Endodermal cell (in vitro differentiated cells): ENCODE measurements around the gene FBXL19. TPM values are rescaled to one million over a fixed set of nuclear protein-coding genes. Genes with fewer than 3 reads are reported as not detected.

ENCODE experiments used
- DNase-seq: peaks from one replicate; pipeline ENCODE4 v3.0.0-alpha.2; 2017
- H3K27ac ChIP-seq: 2 replicates; pipeline ENCODE4 v1.5.1; 2013; ENCODE audit warnings: mild to moderate bottlenecking, low read depth, low read length, moderate library complexity
- H3K27me3 ChIP-seq: 2 replicates; pipeline ENCODE4 v1.6.1; 2013; ENCODE audit warnings: mild to moderate bottlenecking, low read length, moderate library complexity; ENCODE audit not compliant: insufficient read depth, control insufficient read depth, poor library complexity, severe bottlenecking
- H3K36me3 ChIP-seq: 2 replicates; pipeline ENCODE4 v1.7.0; 2013; ENCODE audit warnings: mild to moderate bottlenecking, low read length, moderate library complexity; ENCODE audit not compliant: control insufficient read depth, insufficient read depth
- H3K4me1 ChIP-seq: one replicate; pipeline ENCODE4 v1.7.0; 2013; ENCODE audit warnings: low read length; ENCODE audit not compliant: control insufficient read depth, insufficient read depth
- H3K4me3 ChIP-seq: 2 replicates; pipeline ENCODE4 v1.5.1; 2013; ENCODE audit warnings: mild to moderate bottlenecking, low read length, moderate library complexity
- H3K9ac ChIP-seq: 2 replicates; pipeline ENCODE4 v1.6.1; 2013; ENCODE audit warnings: mild to moderate bottlenecking, low read length, moderate library complexity; ENCODE audit not compliant: poor library complexity, severe bottlenecking; ENCODE audit errors: extremely low read depth
- H3K9me3 ChIP-seq: 2 replicates; pipeline ENCODE4 v1.6.1; 2013; ENCODE audit warnings: mild to moderate bottlenecking, low read length, moderate library complexity; ENCODE audit not compliant: control insufficient read depth
- H3K27ac Mint-ChIP-seq: 2 replicates; pipeline ENCODE4 v1.8.0; 2020; ENCODE audit warnings: mixed read lengths
- H3K27me3 Mint-ChIP-seq: 2 replicates; pipeline ENCODE4 v1.8.0; 2021; ENCODE audit warnings: mild to moderate bottlenecking, mixed read lengths; ENCODE audit not compliant: insufficient read depth
- H3K36me3 Mint-ChIP-seq: 2 replicates; pipeline ENCODE4 v1.8.0; 2020; ENCODE audit warnings: low read depth, mixed read lengths
- H3K4me1 Mint-ChIP-seq: 2 replicates; pipeline ENCODE4 v1.8.0; 2020; ENCODE audit warnings: mixed read lengths
- H3K4me3 Mint-ChIP-seq: 2 replicates; pipeline ENCODE4 v1.8.0; 2020; ENCODE audit warnings: mild to moderate bottlenecking, moderate library complexity, mixed read lengths
- H3K9me3 Mint-ChIP-seq: 2 replicates; pipeline ENCODE4 v1.8.0; 2020; ENCODE audit warnings: mild to moderate bottlenecking, mixed read lengths
- CTCF ChIP-seq: fragments of 200-600 bp; sonication (generic); conservative IDR thresholded peaks from 2 replicates; pipeline ENCODE4 v1.5.0; 2021; ENCODE audit warnings: antibody characterized with exemption, mild to moderate bottlenecking
- WGBS, 2 experiments: methylation state at CpG; one replicate each; pipeline versions ENCODE4 v1.1.5 to v1.1.7; 2013; ENCODE audit warnings: missing lambda C conversion rate in 2 of 2, mixed read lengths in 1 of 2; ENCODE audit not compliant: insufficient coverage in 1 of 2, insufficient read length in 1 of 2; 5-methylcytosine and 5-hydroxymethylcytosine counted together
- total RNA-seq, 2 donors: library from RNA; stranded (reverse); fragmentation: NEBNext Ultra II Directional in 1 of 2; extraction: Animal tissue kit (Norgen Biotek cat#: 25700) in 1 of 2; gene quantifications; 2 replicates in 1 of 2; 3 replicates in 1 of 2; pipeline ENCODE4 v1.2.1, GENCODE V29; 2021

FBXL19 gene
- total RNA-seq, 2 donors from 2014 or later, result 74.0 to 84.3 TPM

DNA sequence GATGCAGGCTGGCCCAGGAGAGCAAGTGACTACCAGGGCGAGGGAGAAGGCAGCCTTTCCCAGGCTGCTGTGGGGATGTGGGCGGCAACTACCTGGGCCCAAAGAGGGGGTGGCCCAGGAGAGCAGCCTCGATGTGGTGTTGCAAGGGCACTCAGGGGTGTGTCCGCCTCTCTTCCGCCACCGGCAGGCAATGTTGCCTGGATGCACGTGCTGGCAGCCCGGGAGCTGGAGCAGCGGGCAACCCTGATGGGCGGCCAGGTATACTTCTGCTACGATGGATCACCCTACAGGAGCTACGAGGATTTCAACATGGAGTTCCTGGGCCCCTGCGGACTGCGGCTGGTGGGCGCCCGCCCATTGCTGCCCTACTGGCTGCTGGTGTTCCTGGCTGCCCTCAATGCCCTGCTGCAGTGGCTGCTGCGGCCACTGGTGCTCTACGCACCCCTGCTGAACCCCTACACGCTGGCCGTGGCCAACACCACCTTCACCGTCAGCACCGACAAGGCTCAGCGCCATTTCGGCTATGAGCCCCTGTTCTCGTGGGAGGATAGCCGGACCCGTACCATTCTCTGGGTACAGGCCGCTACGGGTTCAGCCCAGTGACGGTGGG, 64.3 kb downstream of the FBXL19 start:
- peaks cover 11% of the 10 kb centered on the region for H3K36me3 Mint-ChIP-seq
- DNase-seq, result no peak
- no peak overlapping the region for H3K27ac Mint-ChIP-seq
- no peak overlapping the region for H3K9ac ChIP-seq
- H3K9me3 Mint-ChIP-seq, result no peaks in the 10 kb centered on the region
- H3K4me1 Mint-ChIP-seq, result peaks cover 2% of the 10 kb centered on the region
- H3K9me3 ChIP-seq, result no peaks in the 10 kb centered on the region
- H3K4me3 ChIP-seq, result no peak overlapping the region
- H3K36me3 ChIP-seq, result peaks cover 7% of the 10 kb centered on the region
- H3K27me3 Mint-ChIP-seq, result no peaks in the 10 kb centered on the region
- TF ChIP-seq CTCF, result no peak
- H3K27me3 ChIP-seq, result no peaks in the 10 kb centered on the region
- H3K27ac ChIP-seq, result no peak overlapping the region
- H3K4me1 ChIP-seq, result no peaks in the 10 kb centered on the region
- H3K4me3 Mint-ChIP-seq, result no peak overlapping the region
- WGBS, 2 experiments, result 94 to 96% methylated on average over 29 to 30 of the region's 30 CpGs

- no peak overlapping the region for H3K4me3 ChIP-seq
- H3K4me1 ChIP-seq, result no peaks in the 10 kb centered on the region
- Mint-ChIP-seq H3K27ac (no peak overlapping the region), H3K4me1 (peaks cover 2% of the 10 kb centered on the region), H3K9me3 (no peaks in the 10 kb centered on the region), H3K36me3 (peaks cover 3% of the 10 kb centered on the region), H3K4me3 (no peak overlapping the region), H3K27me3 (no peaks in the 10 kb centered on the region)
- H3K9ac ChIP-seq, result no peak overlapping the region
- WGBS, 2 experiments, result 93 to 94% methylated on average over 23 of the region's 23 CpGs
- H3K9me3 ChIP-seq, result no peaks in the 10 kb centered on the region
- peaks cover 1% of the 10 kb centered on the region for H3K36me3 ChIP-seq
- H3K27ac ChIP-seq, result no peak overlapping the region
- no peak for DNase-seq
- H3K27me3 ChIP-seq, result no peaks in the 10 kb centered on the region
- TF ChIP-seq CTCF, result no peak
Observed at GRCh38 chr16:30989469-30990047, 66.2 kb downstream of the FBXL19 start.

- H3K27ac Mint-ChIP-seq, result no peak overlapping the region
- Histone ChIP-seq H3K4me1 (no peaks in the 10 kb centered on the region), H3K9me3 (no peaks in the 10 kb centered on the region), H3K9ac (no peak overlapping the region), H3K4me3 (no peak overlapping the region), H3K27me3 (no peaks in the 10 kb centered on the region), H3K36me3 (no peaks in the 10 kb centered on the region), H3K27ac (no peak overlapping the region)
- TF ChIP-seq CTCF, result no peak
- H3K27me3 Mint-ChIP-seq, result peaks cover 1% of the 10 kb centered on the region
- no peaks in the 10 kb centered on the region for H3K9me3 Mint-ChIP-seq
- DNase-seq, result no peak
- peaks cover 3% of the 10 kb centered on the region for H3K36me3 Mint-ChIP-seq
- peaks cover 2% of the 10 kb centered on the region for H3K4me1 Mint-ChIP-seq
- 90% methylated on average over 2 to 11 of the region's 12 CpGs for WGBS, 2 experiments
- H3K4me3 Mint-ChIP-seq, result no peak overlapping the region
Observed at GRCh38 chr16:30990105-30990504, 66.7 kb downstream of the FBXL19 start.
